HG02852 (cell line): ENCODE data around the gene EEFSEC.

Experiments
- ATAC-seq: cut with Tn5 transposase; IDR thresholded peaks from one replicate; pipeline ENCODE4 v1.9.1; 2021; ENCODE audit warnings: mild to moderate bottlenecking, moderate library complexity; ENCODE audit not compliant: unreplicated experiment

The EEFSEC gene

DNA sequence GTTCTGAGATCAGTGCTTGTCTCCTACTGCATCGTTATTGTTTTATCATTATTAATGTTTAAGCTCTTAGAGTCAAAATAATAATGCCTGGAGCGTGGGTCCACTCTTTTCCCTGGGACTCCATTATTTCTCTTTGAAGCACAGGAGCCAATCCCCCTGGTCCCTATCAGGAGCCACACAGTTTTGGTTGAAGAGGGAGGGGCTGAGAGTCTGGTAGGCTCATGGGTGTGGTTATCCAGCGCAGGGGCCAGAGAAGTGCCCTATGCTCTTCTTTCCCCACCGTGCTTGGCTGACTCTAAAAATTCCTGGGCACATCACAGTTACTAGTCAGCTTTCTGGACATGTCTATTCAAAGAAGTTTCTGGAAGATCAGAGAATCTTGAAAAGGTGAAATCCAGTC lies 191.9 kb downstream of the EEFSEC start:
- no peak for ATAC-seq

DNA sequence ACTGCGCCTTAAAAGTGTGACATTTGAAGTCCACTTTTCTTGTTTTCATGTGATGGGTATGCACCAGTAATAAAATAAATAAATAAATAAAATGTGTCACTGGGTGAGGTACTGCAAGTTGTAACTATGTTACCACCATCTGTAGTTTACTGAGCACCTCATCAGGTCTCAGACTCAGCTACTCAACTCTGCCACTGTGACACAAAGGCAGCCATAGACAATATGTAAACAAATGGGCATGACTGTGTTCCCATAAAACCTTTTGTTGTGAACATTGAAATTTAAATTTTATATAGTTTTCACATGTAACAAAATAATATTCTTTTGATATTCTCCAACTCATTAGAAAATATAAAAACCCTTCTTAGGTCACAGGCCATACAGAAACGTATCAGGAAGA lies 193.3 kb downstream of the EEFSEC start:
- no peak for ATAC-seq

DNA sequence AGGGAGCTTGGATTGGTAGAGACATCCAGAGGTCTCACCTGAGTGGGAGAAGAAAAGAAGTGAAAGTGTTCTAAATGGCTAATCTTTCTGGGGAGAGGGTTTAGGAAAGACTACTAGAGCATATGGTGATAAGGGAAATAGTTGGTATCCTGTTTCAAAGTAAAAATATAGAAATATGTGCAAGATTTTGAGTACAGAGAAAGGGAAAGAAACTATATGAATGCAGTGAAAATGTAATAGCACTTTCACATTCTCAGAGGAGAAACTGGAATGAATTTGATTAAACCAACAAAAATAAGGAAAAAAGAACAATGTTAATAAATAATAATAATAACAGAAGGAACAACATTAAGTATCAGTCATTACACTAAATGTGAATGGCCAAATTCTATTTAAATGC lies 194.0 kb downstream of the EEFSEC start:
- ATAC-seq: no peak

DNA sequence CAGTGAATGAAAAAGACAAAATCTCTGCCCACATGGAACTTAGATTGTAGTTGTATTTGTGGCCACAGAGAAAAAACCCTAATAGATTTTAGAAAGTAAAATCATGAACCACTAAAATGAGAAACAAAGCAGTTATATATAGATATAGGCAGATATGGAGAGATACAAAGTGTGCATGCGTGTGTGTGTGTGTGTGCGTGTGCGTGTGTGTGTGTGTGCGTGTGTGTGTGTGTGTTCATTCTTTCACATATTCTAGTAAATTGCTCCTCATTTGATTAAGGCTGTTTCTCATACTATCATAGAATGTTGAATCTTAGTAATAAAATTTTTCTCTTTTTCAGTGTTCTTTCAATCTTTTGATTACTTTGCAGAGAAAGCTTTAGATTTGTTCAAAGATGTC lies 194.8 kb downstream of the EEFSEC start:
- no peak for ATAC-seq

DNA sequence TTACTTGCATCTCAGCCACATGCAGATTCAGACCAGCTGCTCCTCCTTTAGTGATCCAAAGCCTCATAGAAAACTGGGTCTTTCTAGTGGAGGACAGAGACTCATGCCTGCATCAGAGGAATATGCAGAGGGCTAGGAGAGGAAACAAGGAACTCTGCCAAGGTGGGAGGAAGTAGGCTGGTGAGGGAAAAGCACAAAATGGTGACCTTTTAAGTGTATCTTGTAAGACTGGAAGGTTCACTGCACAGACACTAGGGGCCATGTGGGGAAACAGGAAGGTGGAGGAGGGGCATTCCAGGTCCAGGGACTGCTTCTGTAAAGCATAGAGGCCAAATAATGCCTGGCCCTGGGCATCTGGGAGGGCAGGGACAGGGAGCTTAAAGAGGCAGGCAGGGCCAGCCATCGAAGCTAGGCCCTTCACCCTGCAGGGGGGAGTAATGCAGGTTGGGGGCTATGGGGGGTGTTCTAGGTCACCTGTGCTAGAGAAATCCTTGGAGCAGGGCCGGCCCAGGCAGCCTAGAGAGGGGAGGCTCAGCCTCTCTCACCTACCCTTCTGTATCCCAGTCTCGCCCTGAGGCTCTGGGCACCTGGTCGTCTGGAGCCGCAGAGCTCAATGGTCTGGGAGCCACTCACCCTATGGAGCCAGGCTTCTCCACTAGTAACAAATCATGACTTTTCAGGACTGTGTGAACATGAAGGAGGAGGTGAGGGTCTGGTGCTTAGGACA lies 195.7 kb downstream of the EEFSEC start:
- no peak for ATAC-seq

DNA sequence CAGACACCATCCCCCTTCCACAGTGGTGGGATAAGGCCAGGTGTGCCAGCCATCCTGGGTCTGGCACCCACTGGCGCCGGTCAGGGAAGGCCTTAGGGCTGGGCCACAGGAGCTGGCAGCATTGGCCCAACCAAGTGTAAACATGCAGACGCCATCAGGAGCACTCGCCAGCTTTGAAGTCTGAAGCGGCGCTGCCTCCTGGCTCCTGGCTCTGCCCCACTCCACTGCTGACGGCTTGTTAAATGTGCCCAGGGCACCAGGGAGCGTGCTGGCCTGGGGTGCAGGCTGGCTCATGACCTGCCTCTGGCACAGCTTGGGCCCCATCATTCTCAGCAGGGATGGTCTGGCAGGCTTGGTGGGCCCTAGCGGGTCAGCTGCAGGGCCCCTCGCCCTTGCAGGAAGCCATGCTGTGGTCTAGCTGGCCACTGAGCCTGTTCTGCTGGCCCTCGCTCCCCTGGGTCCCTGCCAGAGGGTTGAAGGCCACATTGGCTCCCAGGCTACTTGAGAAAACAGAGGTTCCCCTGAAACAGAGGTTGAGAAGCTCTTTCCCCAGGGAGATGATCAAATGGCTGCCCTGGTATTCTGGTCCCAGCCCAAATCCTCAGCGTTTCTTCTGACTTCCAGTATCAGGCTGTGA lies 196.8 kb downstream of the EEFSEC start:
- ATAC-seq: no peak

DNA sequence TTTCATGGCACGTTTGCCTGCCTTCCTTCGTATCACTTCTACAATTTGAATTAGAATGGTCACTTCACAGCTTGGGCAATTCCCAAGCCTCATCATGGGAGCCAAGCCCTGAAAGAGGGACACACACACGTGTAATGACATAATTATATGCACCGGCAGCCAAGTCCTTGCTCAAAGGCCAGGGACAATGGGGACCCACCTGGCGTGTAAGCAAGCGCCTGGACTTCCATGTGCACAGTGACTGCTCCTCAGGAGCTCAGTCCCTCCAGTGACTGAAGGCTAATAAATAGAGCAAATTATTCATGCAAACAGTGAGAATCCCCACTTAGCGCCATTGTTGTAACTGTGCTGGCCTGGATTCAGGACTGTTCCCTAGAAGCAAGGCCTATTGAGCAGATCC lies 198.3 kb downstream of the EEFSEC start:
- no peak for ATAC-seq

DNA sequence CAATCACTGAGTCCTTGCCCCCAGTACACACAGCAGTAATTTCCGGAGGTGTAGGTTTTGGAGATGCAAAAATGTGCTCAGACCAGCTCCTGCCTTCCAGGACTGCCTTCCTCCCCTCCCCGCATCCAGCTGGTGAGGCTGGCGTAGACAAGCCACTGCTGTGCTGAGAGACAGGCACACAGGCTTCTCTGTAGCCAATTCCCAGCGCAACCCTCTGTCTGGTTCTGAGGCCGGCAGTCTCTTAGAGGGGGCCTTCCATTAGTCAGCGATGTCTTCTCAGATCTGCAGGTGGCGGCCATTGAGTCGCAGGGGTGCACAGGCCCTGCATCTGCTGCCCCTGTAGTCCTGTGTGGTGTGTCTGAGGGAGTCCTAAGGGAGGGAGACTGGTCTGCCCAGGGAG lies 199.0 kb downstream of the EEFSEC start:
- no peak for ATAC-seq

DNA sequence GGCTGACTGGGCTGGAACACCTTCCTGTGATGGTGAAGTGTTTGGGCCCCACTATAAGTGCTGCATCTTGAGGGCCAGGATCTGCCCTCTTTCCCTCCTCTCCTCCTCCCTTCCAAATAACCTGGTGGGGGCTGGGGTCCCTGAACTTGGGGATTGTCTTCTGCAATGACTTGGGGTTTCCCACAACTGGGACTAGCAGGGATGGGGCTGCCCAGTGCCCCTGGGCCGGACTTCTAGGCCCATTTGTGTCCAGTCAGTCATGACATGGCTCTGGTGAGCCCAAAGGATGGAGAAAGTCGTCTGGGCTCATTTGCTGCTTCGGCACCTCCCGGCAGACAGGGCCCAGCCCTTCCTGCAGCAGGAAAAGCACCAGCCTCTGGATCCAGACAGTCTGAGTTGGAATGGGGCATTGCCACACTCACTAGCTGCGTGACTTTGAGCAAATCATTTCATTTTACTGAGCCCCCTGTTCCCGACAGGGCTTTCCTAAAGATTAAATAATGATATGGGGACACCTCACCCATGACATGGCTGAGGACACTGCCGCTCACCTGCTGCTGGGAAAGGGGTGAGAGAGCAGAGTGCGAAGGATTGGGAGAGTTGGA lies 200.2 kb downstream of the EEFSEC start:
- no peak for ATAC-seq

DNA sequence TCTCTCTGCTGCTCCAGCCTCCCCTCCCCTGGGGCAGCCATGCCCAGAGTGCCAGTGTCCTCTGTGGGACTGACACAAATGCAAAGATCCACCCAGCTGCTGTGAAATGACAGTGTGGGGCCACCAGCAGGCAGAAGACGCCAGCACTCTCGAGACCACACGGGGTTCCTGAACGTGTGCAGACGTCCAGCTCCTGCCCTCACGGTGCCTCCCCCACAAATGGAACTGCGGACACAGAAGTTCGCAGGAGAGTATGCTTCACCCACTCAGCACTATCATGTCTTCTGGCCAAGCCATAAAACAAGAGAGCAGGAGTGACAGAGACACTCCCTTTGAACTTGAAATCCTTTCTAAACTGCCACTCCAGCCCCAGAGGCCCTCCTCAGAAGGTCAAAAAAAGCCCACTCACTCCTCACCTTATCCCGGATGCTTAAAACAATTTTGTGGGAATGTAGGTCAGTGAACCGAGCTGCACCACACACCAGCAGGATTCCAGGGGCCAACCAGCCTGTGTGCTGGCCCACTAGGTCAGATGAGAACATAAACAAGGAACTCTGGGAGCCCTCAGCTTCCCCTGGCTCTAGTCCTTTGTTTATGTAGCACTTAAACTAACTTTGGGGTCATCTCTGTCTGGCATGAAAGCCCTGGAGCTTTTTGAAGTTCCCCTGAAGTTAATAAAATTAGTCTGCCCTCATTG lies 200.9 kb downstream of the EEFSEC start:
- no peak for ATAC-seq

DNA sequence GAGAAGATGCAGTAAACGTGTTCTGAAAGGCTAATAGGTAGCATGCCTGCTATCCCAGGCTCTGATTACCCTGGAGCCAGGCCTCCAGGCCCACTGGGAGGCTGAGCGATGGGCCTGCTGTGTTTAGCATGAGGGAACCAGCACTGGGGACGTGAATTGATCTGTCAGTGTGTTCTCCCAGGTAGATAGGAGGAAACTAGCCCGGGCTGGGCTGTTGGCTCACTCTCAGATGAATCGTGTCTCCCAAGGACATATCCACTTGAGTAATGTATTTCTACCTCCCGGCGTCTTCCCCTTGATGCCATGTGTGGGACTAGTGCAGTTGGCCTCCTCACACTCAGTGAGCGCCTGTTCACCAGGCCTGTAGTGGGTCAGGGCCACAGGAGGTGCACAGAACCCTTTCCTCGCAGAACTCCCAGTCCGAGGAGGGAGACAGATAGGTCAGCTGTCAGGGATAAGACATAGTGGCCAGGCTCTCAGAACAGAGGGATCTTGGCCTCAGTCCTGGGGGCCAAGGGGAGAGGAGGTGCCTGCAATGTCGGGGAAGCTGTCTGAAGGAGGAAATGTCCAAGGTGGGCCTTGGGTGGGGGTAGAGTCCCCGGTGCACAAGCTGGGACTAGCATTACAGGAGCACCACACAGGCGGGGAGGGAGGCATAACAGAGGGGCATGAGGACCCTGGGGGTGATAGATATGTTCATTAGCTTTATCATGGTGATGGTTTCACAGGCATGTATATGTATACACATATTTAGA lies 201.7 kb downstream of the EEFSEC start:
- ATAC-seq: no peak

DNA sequence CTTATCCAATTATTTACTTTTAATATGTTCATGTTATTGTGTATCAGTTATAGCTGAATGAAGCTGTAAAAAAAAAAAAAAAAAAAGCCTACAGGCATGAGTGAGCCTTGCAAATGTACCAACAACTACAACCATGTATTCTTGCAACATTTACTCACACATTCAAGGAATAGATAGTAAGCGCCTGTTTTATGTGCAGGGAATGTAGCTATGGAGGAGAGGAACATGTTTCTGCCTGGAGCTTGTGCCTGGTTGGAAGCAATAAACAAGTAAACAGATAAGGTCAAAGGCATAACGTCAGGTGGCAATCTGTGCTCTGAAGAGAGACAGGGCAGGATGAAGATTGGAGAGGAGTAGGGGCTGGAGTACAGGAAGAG lies 202.2 kb downstream of the EEFSEC start:
- no peak for ATAC-seq

DNA sequence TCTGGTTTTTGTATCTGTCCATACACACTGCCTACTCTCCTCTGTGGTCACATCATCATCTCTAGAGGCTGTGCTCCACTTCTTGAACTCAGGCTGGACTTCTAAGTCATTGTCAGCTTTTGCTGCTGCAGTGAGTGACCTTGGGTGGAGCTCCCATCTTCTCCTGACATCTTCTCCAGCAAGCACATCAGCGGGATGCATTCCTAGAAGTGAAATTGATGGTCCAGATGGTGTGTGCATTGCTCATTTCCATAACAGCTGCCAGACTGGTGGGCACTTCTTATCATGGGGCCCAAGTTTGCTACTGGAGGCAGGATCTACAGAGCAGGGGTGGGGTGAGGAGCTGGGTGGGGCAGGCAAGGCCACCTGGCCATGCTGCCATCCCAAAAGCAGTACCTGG lies 203.5 kb downstream of the EEFSEC start:
- no peak for ATAC-seq

DNA sequence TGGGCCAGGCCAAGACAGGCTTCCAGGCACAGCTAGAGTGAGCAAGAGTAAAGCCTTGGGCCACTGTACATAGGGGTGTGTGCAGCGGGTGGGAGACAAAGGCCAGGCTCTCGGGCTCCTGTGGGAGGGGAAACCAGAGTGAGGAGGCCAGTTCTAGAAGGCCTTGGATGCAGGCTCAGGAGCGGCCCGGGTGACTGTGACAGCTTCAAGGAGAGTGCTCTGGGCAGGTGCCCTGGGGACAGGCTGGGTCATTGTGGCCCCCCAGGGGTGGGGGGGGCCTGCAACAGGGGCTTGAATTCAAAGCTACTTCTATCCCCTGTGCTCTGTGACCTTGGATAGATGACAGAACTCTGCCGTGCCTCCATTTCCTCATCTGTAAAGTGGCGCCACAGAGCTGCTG lies 204.3 kb downstream of the EEFSEC start:
- no peak for ATAC-seq

DNA sequence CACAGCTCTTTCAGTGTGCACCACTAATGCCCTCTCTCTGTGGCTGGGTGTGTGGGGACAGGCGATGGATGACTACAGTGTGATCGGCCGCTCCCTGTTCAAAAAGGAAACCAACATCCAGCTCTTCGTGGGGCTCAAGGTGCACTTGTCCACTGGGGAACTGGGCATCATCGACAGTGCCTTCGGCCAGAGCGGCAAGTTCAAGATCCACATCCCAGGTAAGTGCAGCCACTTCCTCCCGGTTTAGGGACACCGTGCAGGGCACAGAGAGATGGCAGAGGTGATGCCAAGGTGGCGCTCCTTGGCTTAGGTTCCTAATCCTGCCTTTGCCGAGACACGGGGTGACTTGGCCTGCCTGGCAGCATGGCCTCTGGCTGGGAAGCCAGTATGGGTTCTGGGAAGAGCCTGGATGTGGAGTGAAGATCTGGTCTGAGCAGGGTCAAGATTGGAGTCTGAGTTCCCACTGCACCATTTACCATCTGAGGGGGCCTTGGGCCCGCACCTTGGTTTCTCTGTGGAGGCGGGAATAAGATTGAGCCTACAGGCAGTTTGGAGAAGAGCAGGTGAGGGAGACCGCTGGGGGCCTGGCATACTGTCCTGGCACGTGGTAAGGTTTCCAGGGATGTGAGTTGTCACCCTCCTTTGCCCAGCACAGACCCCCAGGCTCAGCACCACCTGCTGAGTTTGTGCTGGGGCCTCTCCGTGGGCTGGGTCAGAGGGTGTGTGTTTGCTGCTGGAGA lies 205.0 kb downstream of the EEFSEC start:
- no peak for ATAC-seq

DNA sequence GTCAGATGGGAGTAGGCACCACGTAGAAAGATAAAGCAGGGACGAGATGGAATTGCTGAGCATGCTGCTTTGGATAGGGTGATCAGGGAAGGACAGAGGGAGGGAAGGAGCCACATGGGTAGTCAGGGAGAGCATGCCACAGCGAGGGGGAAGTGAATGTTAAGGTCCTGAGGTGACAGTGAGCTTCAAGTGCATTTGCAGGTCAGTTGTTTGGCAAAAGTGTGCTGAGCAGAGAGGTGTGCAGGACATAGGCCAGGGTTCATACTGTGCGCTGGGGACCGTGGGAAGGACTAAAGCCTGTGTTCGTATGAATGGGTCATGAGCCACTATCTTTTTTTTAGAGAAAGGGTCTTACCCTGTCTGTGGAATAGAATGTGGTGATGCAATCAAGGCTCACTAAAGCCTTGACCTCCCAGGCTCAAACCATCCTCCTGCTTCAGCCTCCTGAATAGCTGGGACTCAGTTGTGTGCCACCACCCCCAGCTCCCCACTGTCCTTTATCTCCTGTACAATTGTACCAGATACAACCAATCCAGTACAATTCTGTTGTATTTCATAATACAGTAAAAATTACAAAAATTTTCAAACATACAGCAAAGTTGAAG lies 205.9 kb downstream of the EEFSEC start:
- ATAC-seq: no peak

DNA sequence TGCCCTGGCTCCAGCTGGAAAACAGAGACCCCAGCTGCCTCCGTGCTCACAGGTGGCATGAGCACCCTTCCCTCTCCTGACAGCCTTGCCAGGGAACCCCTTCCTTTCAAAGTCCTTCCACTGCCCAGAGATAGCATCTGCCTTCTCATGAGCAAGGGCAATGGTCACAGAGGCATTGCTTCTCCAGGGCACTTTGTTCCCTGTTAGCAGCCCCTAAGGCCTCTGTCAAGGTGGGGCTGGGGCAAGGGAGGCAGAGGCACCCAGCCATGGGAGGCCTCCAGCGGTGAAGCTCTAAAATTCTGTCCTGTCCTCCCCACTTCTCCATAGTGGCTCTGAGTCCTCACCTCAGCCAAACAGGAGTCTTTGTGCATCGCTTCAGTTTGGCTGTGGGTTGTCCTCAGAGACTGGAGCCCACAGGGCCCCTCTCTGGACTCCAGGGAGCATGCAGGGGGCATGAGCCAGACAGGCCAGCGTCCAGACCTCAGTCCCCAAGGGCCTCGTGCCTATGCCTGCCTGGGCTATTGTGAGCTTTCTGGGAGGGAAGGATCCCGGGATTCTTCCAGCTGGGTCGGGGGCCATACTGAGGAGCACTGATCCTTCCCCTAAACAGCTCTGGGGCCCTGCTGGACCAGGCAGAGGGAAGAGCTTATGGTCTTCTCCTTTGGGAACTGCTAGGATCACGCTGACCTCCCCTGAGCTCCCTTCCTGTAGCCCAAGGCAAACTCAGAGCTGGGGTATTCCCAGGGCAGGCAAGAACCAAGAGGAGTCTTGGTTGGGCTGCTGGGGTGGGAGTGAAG lies 206.8 kb downstream of the EEFSEC start:
- no peak for ATAC-seq

DNA sequence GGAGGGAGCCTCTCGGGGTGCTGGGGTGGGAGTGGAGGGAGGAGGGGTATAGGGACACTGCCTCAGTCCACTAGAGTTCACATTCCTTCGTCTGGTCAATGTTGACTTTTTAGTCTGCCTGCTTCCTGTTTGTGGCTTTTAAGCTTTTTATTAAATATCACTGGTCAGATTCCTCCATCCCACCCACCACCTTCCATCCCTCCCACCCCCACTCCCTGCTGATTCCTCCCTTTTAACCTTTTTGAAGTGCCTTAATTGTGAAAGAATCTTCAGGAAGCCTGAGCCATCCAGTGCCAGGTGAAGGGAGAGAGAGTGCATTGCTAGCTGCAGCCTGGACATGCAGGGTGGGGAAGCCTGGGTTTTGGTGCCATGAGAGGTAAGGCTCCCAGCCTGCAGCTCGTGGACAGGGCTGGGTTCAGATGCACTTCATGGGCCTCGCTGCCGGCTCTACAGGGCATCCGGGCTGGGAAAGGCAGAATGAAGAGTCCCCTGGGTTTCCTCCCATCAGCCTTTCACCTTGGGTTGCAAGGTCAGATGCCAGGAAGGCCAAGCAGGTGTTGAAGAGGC lies 207.5 kb downstream of the EEFSEC start:
- ATAC-seq: no peak
